HCT116 (cell line): ENCODE results near the gene THADA. TPM values are rescaled to one million over a fixed set of nuclear protein-coding genes. Genes with fewer than 3 reads are reported as not detected.
A peak's percentile ranks its signal among the peaks of the same experiment; 100 is the strongest.

Source experiments
- ATAC-seq: fragments of 200-7000 bp; cut with Tn5 transposase; 2 replicates; pipeline ENCODE4 v1.9.1; 2020; ENCODE audit warnings: mild to moderate bottlenecking, moderate library complexity
- BruUV-seq: library from RNA; stranded (reverse); fragments of 400-500 nt; replicated peaks from 2 replicates; lab custom pipeline; 2021; lab: Mats Ljungman, UMichigan
- CTCF ChIA-PET: fragments of 300-600 bp; sonication (Branson Sonifier 250); formaldehyde crosslinking; loops from one replicate; lab custom pipeline; 2021; ENCODE audit warnings: antibody characterized with exemption; lab: Charles Lee
- POLR2A ChIA-PET: fragments of 300-600, 350-600 bp; sonication (Branson Sonifier 250); formaldehyde crosslinking; loops from one replicate; lab custom pipeline; 2021; ENCODE audit warnings: antibody characterized with exemption; lab: Charles Lee
- RAD21 ChIA-PET, 2 experiments: fragments of 300-600 bp; sonication (Branson Sonifier 250); formaldehyde crosslinking; loops; one replicate each; lab custom pipeline; 2023; ENCODE audit warnings: low total read pairs in 2 of 2; ENCODE audit not compliant: uncharacterized antibody in 2 of 2, unreplicated experiment in 2 of 2, low non-redundant PET in 1 of 2; lab: Charles Lee
- DNase-seq: peaks from one replicate; pipeline ENCODE4 v3.0.0-alpha.2; 2010; ENCODE audit warnings: low read depth, low spot score
- H2AFZ ChIP-seq: fragments of 200-600 bp; shearing (Covaris generic), sonication (generic); 2 replicates; pipeline ENCODE4 v1.6.1; 2017; ENCODE audit warnings: low read depth, mixed run types, mixed read lengths, antibody characterized with exemption, low read length; ENCODE audit not compliant: poor library complexity, severe bottlenecking
- H3K27ac ChIP-seq: 2 replicates; pipeline ENCODE4 v1.5.1; 2012; ENCODE audit warnings: low read depth, low read length
- H3K27me3 ChIP-seq: fragments of 200-600 bp; sonication (generic); 2 replicates; pipeline ENCODE4 v1.6.1; 2016; ENCODE audit warnings: mixed run types, low read length, mixed read lengths; ENCODE audit not compliant: insufficient read depth
- H3K36me3 ChIP-seq, 2 experiments: fragments of 200-500 bp in 1 of 2; fragments of 200-600 bp in 1 of 2; sonication (Bioruptor generic) in 1 of 2; sonication (generic) in 1 of 2; 2 replicates each; pipeline versions ENCODE4 v1.5.1 to v1.6.1; 2014 to 2016; ENCODE audit warnings: low read length in 2 of 2, inconsistent platforms in 1 of 2, mixed read lengths in 1 of 2, mixed run types in 1 of 2; ENCODE audit not compliant: insufficient read depth in 2 of 2, control insufficient read depth in 1 of 2
- H3K4me1 ChIP-seq, 2 experiments: fragments of 200-600 bp in 1 of 2; sonication (generic) in 1 of 2; 2 replicates each; pipeline versions ENCODE4 v1.5.1 to v1.6.1; 2012 to 2017; ENCODE audit warnings: low read length in 2 of 2, inconsistent platforms in 1 of 2, mild to moderate bottlenecking in 1 of 2, mixed read lengths in 1 of 2, mixed run types in 1 of 2, moderate library complexity in 1 of 2; ENCODE audit not compliant: insufficient read depth in 2 of 2, control insufficient read depth in 1 of 2
- H3K4me2 ChIP-seq: fragments of 200-600 bp; sonication (generic); 2 replicates; pipeline ENCODE4 v1.6.1; 2017; ENCODE audit warnings: mixed run types, low read length, mixed read lengths
- H3K4me3 ChIP-seq, 2 experiments: fragments of 200-600 bp in 1 of 2; sonication (generic) in 1 of 2; replicated peaks in 1 of 2; 2 replicates each; pipeline ENCODE4 v1.5.1; 2011 to 2016; ENCODE audit warnings: low read length in 2 of 2, control low read depth in 1 of 2, low read depth in 1 of 2, mild to moderate bottlenecking in 1 of 2, mixed read lengths in 1 of 2, mixed run types in 1 of 2
- H3K79me2 ChIP-seq: fragments of 200-600 bp; sonication (generic); 2 replicates; pipeline ENCODE4 v1.6.1; 2017; ENCODE audit warnings: mild to moderate bottlenecking, mixed run types, low read length, moderate library complexity, mixed read lengths; ENCODE audit not compliant: insufficient read depth
- H3K9ac ChIP-seq: fragments of 200-600 bp; sonication (generic); 2 replicates; pipeline ENCODE4 v1.6.1; 2016; ENCODE audit warnings: low read length, mixed read lengths
- H3K9me2 ChIP-seq: fragments of 200-600 bp; sonication (generic), shearing (Covaris generic); 2 replicates; pipeline ENCODE4 v1.6.1; 2017; ENCODE audit warnings: mixed run types, mild to moderate bottlenecking, moderate library complexity; ENCODE audit not compliant: insufficient read depth
- H3K9me3 ChIP-seq, 2 experiments: fragments of 200-500 bp in 1 of 2; fragments of 200-600 bp in 1 of 2; sonication (Bioruptor generic) in 1 of 2; sonication (generic) in 1 of 2; 2 replicates each; pipeline ENCODE4 v1.6.1; 2014 to 2017; ENCODE audit warnings: low read length in 2 of 2, mixed read lengths in 2 of 2, inconsistent platforms in 1 of 2, low read depth in 1 of 2, mild to moderate bottlenecking in 1 of 2, mixed run types in 1 of 2, moderate library complexity in 1 of 2; ENCODE audit not compliant: control insufficient read depth in 1 of 2, insufficient read depth in 1 of 2
- H4K20me1 ChIP-seq: fragments of 200-600 bp; sonication (generic), shearing (Covaris generic); 2 replicates; pipeline ENCODE4 v1.6.1; 2017; ENCODE audit warnings: mixed run types, mild to moderate bottlenecking, moderate library complexity; ENCODE audit not compliant: insufficient read depth
- CBX3 ChIP-seq: IDR thresholded peaks from 2 replicates; pipeline ENCODE4 v1.6.1; 2012; ENCODE audit warnings: low read depth
- CTCF ChIP-seq, 3 experiments: fragments of 200-600 bp in 1 of 3; sonication (generic) in 1 of 3; IDR thresholded peaks in 2 of 3; conservative IDR thresholded peaks in 1 of 3; 2 replicates each; pipeline ENCODE4 v1.5.1; 2012 to 2017; ENCODE audit warnings: low read depth in 2 of 3, low read length in 2 of 3, antibody characterized with exemption in 1 of 3, borderline replicate concordance in 1 of 3, control low read depth in 1 of 3, mild to moderate bottlenecking in 1 of 3, mixed read lengths in 1 of 3, mixed run types in 1 of 3, moderate library complexity in 1 of 3; ENCODE audit not compliant: insufficient read depth in 1 of 3
- EGR1 ChIP-seq: IDR thresholded peaks from 2 replicates; pipeline ENCODE4 v1.6.1; 2012; ENCODE audit warnings: low read depth
- EZH2phosphoT487 ChIP-seq: fragments of 200-600 bp; IDR thresholded peaks from 2 replicates; pipeline ENCODE4 v1.6.1; 2018; ENCODE audit warnings: antibody characterized with exemption, borderline replicate concordance
- FOSL1 ChIP-seq: IDR thresholded peaks from 2 replicates; pipeline ENCODE4 v1.6.1; 2012; ENCODE audit warnings: low read depth
- JUND ChIP-seq: IDR thresholded peaks from 2 replicates; pipeline ENCODE4 v1.6.1; 2012
- MAX ChIP-seq: IDR thresholded peaks from 2 replicates; pipeline ENCODE4 v1.6.1; 2012
- POLR2AphosphoS5 ChIP-seq: IDR thresholded peaks from 2 replicates; pipeline ENCODE4 v1.6.1; 2011; ENCODE audit warnings: mild to moderate bottlenecking, low read depth, low read length, moderate library complexity
- RAD21 ChIP-seq: IDR thresholded peaks from 2 replicates; pipeline ENCODE4 v1.6.1; 2012; ENCODE audit warnings: low read depth, mild to moderate bottlenecking
- REST ChIP-seq: IDR thresholded peaks from 2 replicates; pipeline ENCODE4 v1.6.1; 2012; ENCODE audit warnings: low read depth
- SIN3A ChIP-seq: IDR thresholded peaks from 2 replicates; pipeline ENCODE4 v1.6.1; 2012; ENCODE audit warnings: low read depth
- TCF7L2 ChIP-seq: IDR thresholded peaks from 2 replicates; pipeline ENCODE4 v1.7.0; 2011; ENCODE audit warnings: borderline replicate concordance, inconsistent platforms; ENCODE audit not compliant: insufficient read depth, insufficient read length; ENCODE audit errors: extremely low read depth
- YY1 ChIP-seq: IDR thresholded peaks from 2 replicates; pipeline ENCODE4 v1.6.1; 2011; ENCODE audit warnings: low read length, low read depth, moderate library complexity, mild to moderate bottlenecking; ENCODE audit not compliant: insufficient replicate concordance; ENCODE audit errors: extremely low read depth
- ZFX ChIP-seq: fragments of 450-650 bp; IDR thresholded peaks from 2 replicates; pipeline ENCODE4 v1.6.1; 2017
- ZNF274 ChIP-seq: fragments of 200-500 bp; sonication (Bioruptor generic); IDR thresholded peaks from 2 replicates; pipeline ENCODE4 v1.6.1; 2014; ENCODE audit warnings: mild to moderate bottlenecking, low read depth, low read length, inconsistent platforms
- intact Hi-C: fragments of 100-400 bp; cut with micrococcal nuclease; formaldehyde crosslinking; loops from 2 replicates; pipeline ENCODE4 v1.10.0; 2022
- total RNA-seq: library from RNA; stranded (reverse); gene quantifications from one replicate; pipeline ENCODE4 v1.2.1, GENCODE V29; 2021; ENCODE audit not compliant: unreplicated experiment
- TF ChIP-seq, protein P1 (sequence below): IDR thresholded peaks from 2 replicates; pipeline ENCODE4 v1.6.1; 2012

Gene THADA
- total RNA-seq, 1 experiment from 2014 or later, result 30.7 TPM

GRCh38 chr2:43595603-43596412 is at the start of gene THADA (continued):
- TF ChIP-seq CTCF (IDR thresholded peaks at IDR 0.05 in 2 of 3, conservative IDR thresholded peaks at IDR 0.05 in 1 of 3; ENCODE audit: borderline replicate concordance in 1 of 3, insufficient read depth in 1 of 3, low read depth in 2 of 3, low read length in 2 of 3) (no peak), SIN3A (peak; percentile 96), POLR2AphosphoS5 (peak; percentile 99), RAD21 (no peak), REST (no peak)
- TF ChIP-seq, protein P1, sequence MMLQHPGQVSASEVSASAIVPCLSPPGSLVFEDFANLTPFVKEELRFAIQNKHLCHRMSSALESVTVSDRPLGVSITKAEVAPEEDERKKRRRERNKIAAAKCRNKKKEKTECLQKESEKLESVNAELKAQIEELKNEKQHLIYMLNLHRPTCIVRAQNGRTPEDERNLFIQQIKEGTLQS, result no peak

GRCh38 chr2:43643680-43644079 is 47.8 kb upstream of the THADA start:
- H3K9ac ChIP-seq, result no peak overlapping the region
- H3K4me1 ChIP-seq, result no peaks in the 10 kb centered on the region
- H4K20me1 ChIP-seq, result no peaks in the 10 kb centered on the region
- H3K4me2 ChIP-seq, result no peak overlapping the region
- no peak overlapping the region for H3K4me3 ChIP-seq
- ChIA-PET RAD21 (no interaction called here), POLR2A (no interaction called here), CTCF (no interaction called here)
- no peaks in the 10 kb centered on the region for H3K9me2 ChIP-seq
- no peaks in the 10 kb centered on the region for H3K36me3 ChIP-seq
- H3K27ac ChIP-seq, result no peak overlapping the region
- H3K27me3 ChIP-seq, result no peaks in the 10 kb centered on the region
- ATAC-seq, result no peak
- no peaks in the 10 kb centered on the region for H3K9me3 ChIP-seq
- intact Hi-C loops, result no loop called here
- no peaks in the 10 kb centered on the region for H3K79me2 ChIP-seq
- no TSS peak for BruUV-seq
- no peak overlapping the region for H2AFZ ChIP-seq
- no peak for DNase-seq
- TF ChIP-seq JUND (no peak), ZFX (no peak), FOSL1 (no peak), CBX3 (no peak), EGR1 (no peak), MAX (no peak), TCF7L2 (no peak), ZNF274 (no peak), CTCF (IDR thresholded peaks at IDR 0.05 in 2 of 3, conservative IDR thresholded peaks at IDR 0.05 in 1 of 3; ENCODE audit: borderline replicate concordance in 1 of 3, insufficient read depth in 1 of 3, low read depth in 2 of 3, low read length in 2 of 3) (no peak), YY1 (no peak), RAD21 (no peak), POLR2AphosphoS5 (no peak), EZH2phosphoT487 (no peak)
